Measurements from ENCODE around the gene SULT2B1.
A peak's percentile ranks its signal among the peaks of the same experiment; 100 is the strongest.
"Not testable (repeated sequence)": the region's sequence is repeated elsewhere in the genome, so short reads cannot be mapped to it uniquely, and the experiment has no call there.

SULT2B1 gene

DNA sequence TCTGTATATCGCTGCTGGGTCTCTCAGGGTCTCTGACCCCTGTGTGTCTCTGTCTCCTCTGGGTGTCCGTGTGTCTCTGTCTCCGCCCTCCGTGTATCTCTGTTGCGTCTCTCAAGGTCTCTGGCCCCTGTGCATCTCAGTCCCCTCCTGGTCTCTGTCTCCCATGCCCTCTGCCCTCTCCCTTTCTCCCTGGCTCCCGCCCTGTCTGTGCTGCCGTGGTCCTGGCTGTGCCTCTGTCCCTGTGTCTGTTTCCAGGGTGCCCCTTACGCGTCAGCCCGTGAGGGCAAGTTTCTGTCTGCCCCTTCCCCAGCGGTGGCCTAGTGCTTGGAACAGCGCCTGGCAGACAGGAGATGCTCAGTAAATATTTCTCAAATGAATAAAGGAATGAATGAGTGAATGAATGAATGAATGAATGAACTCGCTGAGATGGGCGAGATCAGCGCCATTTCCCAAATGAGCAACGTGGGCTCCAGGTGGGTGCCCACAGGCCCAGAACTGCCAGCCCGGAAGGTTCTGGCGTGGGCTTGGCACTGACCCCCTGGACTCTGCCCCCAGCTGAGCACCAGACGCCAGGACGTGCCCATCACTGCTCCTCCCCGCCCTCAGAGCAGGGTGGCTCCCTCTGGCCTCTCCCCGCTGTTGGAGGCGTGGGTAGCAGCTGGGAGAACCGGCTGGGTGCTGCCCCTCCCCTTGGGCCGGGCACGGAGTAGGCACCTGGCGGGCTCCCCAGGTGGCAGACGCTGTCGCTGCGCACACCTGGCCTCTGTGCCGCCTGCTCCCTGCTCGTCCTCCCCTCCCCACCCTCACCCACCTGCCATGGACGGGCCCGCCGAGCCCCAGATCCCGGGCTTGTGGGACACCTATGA, at the start of gene SULT2B1:
SULT2B1 (plus strand) TSS at position 736 of the 866 bp plus-strand sequence; CDS start at position 817, 81 bp downstream.
- DNase-seq, result no peak

DNA sequence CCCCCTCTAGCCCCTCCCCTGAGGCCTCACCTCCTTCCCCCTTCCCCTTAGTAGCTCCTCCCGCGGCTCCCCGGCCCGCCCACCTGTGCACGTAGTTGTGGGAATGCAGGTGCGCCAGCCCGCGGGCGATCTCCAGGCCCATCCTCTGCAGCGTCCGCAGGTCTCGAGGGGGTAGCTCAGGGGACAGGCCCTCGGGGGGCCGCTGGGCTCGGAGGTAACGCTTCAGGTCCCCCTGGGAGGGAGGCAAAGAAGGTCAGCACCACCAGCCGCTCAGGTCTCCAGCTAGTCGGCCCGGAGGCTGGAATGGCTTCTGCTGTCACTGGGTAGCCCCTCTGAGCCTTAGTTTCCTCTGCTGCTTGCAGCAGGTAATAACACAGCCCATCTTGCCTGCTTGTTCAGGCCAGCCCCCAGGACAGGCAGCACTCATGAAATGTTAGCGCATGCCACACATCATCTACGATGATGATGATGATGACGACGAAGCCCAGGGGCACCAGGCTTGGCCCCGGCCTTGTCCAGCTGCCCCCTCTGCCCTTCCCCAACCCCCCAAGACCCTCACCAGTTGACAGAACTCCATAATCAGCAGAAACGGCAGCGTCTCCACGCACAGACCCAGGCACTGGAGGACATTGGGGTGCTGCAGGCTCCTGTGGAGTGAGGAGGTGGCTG, 49.5 kb upstream of the SULT2B1 start:
- DNase-seq, result no peak

DNA sequence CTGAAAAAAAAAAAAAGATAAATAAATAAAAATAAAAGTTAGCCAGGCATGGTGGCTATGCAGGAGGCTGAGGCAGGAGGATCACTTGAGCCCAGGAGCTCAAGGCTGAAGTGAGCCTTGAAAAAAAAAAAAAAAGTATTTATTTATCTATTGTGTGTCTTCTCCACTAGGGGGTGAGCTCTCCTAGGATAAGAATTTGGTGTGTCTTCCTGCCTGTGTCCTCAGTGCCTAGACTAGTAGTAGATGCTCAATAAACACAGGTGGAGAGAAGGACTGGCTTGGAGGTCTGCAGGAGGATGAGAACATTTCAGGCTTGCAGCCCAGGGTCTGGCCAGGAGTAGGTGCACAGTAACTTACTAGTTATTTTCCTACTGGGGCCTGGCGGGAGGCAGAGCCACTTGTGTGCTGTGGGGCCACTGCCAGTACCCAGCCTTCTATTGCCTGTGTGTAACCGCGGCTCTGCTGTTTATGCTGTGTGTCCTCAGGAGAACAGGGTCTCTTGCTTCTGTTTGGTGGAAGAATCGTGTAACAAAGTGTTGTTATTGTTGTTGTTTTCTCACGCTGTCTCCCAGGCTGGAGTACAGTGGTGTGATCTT, 45.7 kb upstream of the SULT2B1 start:
- no peak for DNase-seq

DNA sequence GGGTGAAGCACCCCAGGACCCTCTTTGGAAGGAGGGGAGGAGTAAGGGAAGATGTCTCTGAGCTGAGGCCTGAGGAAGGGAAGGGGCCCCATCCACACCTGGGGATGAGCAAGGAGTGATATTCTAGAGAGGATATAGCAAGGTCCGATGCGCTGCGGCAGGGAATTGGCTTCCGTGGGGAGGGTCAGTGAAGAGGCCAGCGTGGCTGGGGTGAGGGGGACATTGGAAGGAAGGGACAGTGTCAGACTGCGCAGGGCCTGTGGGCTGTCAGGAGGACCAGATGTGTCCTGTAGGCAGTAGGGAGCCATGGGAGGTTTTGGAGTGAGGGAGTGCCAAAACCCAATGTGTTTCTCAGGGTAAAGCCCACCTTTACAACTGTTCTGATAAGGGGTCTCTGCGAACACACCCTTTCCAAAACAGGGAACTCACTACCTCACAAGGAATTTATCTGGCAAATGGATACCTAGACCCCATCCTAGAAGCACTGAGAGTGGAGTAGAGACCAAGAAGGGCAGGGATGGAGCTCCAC, 44.0 kb upstream of the SULT2B1 start:
- no peak for DNase-seq

DNA sequence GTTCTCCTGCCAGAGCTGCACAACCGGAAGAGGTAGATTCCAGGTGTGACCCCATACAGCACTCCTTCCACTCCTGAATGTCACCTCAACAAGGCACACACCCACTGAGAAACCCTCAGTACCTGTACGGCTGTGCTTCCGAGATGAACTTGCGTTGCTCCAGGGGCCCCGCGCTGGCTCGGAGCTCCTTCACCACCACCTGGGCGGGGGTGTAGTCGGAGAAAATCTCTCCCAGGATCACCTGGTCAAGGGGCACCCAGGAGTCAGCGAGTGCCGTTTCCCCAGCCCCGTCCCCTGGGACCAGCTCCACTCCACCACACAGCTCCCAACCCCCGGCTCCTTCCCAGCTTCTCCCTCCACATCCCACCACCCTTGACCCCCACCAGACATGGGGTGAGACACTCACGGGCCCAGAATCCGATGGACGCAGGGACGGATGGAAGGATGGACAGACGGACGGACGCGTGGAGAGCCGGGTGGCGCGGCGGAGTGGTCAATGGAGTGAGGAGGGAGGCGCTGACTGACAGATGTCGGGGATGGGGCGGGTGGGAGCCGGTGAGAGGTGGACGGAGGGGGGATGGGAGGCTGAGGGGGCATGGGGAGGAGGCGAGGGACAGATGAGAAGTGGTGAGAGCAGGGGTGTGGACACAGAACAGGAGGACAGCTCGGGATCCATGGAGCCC, 43.1 kb upstream of the SULT2B1 start:
- DNase-seq, result no peak

DNA sequence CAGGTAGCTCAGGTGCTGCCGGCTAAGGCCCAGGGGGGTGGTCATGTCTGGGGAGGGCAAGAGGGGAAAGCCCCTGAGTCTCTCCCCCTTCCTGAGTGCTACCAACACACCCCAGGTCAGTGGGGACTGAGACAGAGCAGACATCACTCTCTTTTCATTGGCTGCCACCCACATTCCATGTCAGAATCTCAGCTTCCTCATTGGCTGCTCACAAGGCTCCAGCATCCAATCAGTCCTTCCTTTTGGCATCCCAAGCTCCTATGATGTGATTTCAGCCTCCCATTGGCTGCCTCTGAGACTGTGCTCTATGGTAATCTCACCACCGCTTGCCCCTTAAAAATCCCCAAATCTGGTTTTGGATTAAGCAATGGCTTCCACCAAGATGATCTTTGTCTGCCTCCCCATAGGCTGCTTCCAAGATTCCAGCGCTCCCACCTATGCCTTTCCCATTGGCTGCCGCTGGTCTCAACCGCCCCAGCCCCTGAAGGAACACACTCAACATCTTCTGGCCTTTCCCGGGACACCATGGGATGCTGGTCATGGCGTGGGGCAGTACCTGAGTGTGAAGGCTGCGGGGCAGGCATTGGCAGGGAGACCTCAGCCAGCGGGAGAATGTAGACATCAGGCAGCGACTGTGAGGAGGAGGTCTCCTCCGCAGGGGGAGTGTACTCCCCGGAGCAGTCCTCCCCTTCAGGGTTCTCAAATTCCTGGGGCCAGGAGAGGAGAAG, 42.3 kb upstream of the SULT2B1 start:
- no peak for DNase-seq

DNA sequence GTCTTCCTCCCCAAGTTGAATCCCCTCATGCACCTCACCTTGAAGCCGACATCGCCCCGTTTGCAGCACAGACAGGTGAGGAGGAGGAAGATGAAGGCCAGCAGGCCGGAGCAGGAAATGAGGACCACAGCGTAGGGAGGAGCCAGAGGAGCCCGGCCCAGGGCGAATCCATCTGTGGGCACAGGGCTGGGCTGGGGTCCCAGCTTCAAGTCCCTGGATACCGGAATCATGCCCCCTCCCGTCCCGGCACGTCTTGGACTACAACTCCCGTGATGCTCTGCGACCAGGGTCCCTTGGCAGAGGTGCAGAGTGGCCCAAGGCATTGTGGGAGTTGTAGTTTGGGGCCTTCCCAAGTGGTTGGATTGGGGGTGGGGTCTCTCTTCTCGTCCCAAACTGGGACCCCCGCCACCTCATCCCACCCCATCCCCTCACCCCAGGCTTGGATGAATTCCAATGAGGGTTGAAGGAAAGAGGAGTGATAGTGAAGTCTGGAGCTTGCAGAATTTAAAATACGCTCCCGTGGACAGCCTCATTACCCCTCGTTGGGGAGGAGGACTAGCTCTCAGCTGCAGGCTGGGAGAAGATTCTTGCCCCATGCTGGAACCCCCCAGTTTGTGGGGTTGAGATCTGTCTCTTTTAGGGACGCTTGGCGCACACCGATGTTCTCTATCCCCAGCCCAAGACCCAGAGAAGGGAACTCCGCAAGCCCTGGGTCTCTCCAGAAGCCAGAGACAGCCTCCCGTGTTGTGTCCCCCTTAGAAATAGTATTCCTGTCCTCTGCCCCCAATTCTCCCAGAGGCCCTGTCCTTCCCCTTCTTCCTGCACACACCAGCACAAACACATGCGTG, 41.3 kb upstream of the SULT2B1 start:
- peak; percentile 84 for DNase-seq

DNA sequence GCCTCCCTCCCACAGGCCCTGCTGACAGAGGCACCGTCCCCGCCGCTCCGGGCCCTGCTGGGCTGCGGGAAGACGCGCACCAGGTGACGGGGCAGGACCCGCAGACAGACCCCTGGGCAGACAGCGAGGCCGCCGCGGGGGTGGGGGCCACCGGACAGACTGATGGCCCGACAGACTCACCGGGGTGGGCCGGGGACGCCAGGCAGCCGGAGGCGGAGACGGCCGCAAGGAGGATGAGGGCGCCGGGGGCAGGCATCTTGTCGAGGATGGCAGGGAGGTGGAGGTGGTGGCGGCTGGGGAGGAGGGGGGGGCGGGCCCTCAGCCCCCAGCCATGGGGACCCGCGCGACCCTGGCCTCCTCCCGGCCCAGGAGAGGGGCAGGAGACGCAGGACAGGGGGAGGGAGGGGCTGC, 40.6 kb upstream of the SULT2B1 start:
- peak; percentile 21 for DNase-seq

DNA sequence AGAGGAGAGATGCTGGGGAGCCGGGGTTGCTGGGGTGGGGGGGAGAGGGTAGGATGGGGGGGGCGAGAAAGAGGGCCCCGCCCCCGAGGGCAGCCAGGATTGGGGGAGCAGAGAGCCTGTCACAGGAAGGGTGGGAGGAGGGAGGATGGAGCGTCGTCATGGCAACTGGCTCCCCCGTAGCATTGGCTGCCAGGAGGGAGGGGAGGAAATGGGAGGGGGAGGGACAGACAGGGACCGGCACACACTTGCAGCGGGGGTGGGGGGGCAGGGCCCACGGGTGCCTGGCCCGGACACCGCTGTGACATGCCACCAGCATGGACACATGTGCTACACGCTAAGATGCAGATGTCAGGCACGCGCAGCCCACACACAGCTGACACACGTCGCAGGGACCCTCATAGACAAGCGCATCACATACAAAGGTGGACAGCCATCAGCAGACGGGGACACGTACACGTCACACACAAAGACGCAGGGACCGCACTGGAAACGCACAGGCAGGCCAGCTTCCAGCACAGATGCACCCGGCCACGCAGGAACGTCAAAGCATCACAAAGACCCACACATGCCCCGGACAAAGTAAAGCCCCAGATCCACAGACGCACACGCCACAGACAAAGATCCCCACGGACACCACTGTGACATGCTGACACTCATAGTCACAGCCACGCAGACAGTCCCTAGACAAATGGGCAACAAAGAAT, 40.0 kb upstream of the SULT2B1 start, which contains the start of gene LMTK3:
LMTK3 (minus strand) TSS at position 36 of the 704 bp plus-strand sequence. CDS start 259 bp downstream, outside the sequence.
- DNase-seq, result peak; percentile 82

DNA sequence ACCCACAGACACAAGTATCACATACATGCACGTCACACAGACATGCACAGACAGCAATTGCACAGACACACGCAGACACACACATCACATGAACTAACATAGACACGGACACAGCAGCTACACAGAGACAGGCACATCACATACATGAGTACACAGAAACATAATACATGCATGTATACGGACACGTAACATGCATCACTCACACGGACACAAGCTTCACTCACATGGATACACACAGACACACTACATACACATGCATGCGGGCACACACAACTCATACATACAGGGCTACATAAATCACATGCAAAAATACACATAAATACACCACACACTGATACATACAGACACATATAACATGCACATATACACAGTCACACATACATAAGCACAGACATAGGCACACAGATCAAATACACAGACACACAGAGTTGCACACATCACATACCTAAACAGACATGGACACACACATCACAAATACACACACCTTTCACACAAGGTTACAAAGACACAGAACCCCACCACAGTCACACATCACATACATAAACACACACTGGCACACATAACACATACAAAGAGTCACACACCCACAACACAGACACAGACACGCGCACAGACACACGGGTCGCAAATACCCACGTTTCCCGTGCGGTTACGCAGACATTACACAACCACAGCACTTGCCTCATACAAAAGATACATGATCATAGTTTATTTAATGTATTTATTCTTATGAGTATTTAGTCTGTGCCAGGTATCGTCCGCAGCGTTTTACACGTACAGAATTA, 39.3 kb upstream of the SULT2B1 start:
- no peak for DNase-seq

DNA sequence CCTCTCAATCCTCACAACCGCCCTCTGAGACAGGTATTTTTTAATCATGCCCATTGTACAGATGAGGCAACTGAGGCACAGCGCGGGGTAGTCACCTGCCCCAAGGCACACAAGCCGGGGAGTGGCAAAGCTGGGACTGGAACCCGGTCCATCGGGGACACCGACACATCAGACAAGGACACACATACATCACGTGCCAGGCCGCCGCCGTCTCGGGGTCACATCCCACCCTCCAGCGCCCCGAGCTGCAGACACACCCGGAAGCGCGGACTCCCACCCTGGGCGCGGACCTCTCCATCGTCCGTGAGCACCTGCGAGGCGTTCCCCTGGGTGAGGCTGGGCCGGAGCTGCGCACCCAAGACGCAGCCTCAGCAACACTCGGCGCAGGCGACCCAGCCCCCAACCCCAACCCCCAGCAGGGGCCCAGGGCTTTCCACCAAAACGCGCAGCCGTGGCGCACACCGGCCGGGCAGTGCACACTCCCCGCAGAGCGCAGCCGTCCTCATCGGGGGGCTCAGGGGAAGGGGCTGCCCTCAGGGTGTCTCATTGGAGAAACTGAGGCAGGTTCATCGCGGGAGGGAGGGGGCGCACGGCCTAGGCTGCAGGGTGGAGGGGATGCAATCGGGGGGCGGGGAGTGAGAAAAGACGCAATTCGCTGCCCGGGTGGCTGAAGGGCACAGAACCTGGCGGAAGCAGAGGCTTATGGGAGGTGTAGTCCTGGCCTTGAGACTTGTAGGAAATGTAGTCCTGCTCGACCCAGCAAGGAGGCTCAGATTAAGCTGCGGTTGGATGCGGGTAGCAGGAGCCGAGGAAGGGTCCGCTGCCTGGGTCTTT, 38.5 kb upstream of the SULT2B1 start:
- peak; percentile 80 for DNase-seq

DNA sequence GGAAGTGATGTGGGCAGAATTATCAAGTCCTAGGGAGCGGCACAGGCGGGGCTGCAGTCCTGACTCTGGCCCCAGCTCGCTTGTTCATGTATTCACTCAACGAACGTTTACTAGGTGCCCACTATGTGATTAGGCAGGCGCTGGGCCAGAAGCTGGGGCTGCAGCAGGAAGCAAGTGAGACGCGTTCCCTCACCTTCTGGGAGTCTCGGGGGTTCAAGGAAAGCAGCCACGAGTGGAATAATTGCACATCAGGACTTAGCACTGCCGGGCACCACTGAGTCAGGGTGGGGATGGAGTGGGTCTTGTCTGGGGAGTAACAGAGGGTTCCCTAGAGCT, 37.9 kb upstream of the SULT2B1 start:
- no peak for DNase-seq

DNA sequence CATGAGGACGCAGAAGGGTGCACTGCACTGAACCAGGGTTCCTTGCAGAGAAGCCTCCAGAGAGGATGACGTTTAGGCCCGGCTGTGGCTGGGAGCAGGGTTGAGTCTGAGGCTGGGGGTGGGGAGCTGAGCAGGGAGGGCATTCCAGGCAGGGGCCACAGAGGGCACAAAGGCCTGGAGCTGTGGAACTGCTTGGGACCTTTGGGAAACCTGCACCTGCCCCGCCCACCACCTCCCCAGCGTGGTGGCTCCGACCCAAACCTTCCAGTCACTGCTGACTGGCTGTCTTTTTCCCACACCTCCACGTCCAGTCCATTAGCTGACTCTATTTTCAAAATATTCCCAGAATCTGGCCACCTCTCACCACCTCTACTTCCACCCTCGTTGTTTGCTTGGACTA, 35.4 kb upstream of the SULT2B1 start:
- DNase-seq, result no peak

DNA sequence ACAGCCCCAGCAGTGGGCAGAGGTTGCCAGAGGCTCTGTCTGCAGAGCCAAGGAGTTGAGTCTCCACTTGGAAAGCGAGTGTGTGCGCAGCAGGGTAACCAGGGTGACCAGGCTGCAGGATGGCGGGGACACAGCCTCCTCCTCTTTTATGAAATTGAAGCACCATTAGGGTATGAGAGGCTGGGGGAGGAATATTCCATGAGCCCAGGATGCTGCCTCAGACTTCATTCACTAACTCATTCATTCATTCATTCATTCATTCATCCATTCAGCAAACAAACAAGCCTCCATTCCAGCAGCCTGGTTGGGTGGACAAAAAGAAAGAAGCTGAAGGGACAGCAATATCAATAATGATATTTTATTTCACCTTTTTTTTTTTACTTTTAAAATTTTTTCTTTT, 33.8 kb upstream of the SULT2B1 start:
- no peak for DNase-seq

DNA sequence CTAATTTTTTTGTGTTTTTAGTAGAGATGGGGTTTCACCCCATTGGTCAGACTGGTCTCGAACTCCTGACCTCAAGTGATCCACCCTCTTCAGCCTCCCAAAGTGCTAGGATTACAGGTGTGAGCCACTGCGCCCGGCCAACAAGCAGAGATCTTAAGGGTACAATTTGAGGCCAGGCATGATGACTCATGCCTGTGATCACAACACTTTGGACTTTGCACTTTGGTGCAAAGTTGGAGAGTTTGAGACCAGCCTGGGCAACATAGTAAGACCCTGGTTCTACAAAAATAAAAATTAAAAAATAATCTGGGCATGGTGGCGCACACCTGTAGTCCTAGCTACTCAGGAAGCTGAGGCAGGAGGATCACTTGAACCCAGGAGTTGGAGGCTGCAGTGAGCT, 32.5 kb upstream of the SULT2B1 start:
- not testable (repeated sequence) for DNase-seq

DNA sequence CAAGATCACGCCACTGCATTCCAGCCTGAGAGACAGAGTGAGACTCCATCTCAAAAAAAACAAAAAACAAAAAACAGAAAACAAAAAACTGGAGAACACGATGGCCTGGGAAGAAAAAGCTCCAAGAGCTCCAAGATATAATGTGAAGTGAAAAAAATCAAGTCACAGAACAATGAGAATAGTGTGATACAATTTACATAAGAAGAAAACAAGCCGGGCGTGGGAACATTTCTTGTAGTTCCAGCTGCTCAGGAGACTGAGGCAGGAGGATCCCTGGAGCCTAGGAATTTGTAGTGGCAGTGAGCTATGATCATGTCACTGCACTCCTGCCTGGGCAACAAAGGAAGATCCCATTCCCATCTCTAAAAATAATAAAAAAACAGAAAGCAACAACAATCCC, 31.8 kb upstream of the SULT2B1 start:
- no peak for DNase-seq

DNA sequence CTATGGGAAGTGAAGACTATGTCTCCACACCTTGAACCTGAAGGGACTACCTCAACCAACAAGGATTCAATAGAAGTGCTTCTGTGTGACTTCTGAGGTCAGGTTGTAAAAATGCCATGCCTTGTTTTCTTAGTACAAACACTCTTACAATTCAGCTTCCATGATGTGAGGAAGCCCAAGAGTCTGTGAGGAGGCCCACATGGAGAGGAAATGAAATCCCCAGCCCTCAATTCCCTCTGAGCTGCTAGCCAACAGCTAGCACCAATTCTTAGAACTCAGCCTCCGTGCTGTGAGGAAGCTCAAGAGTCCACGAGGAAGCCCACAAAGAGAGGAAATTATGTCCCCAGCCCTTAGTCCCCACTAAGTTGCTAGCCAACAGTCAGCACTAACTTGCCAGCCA, 27.8 kb upstream of the SULT2B1 start:
- no peak for DNase-seq

DNA sequence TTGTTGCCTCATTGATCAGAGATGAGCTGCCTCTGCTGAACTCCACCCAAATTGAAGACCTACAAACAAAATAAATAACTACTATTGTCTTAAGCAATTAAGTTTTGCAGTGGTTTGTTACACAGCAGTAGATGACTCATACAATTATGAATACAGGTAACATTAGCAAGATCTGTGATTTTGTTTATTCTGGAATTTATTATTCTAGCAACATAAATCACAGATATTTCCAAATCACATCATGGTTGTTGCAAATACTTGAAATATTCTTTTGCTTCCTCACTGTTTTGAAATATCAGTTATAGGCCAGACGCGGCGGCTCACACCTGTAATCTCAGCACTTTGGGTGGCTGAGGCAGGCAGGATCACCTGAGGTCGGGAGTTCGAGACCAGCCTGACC, 27.2 kb upstream of the SULT2B1 start:
- DNase-seq, result no peak

DNA sequence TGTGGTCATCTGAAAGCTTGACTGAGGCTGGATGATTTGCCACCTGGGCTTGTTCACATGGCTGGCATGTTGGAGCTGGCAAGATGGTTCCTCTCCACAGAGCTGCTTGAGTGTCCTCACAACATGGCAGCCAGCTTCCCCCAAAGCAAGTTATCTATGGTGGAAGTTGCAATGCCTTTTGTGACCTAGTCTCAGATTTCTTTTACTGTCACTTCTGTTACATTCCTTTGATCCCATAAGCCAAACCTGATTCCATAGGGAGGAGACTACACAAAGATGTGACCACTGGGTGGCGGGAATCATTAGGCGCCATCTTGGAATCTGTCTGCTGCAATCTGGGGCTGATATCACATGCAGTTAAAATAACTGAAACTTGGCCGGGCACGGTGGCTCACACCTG, 22.8 kb upstream of the SULT2B1 start:
- no peak for DNase-seq
